Mesodermal cell (in vitro differentiated cells): ENCODE data around the gene MMRN2.

Experiments
- H3K27ac ChIP-seq: 2 replicates; pipeline ENCODE4 v1.7.0; 2013; ENCODE audit warnings: mild to moderate bottlenecking, low read depth, low read length, moderate library complexity; ENCODE audit not compliant: severe bottlenecking
- H3K36me3 ChIP-seq: 2 replicates; pipeline ENCODE4 v1.7.1; 2013; ENCODE audit warnings: mild to moderate bottlenecking, low read length, moderate library complexity; ENCODE audit not compliant: control insufficient read depth, insufficient read depth
- H3K4me1 ChIP-seq: one replicate; pipeline ENCODE4 v1.7.1; 2013; ENCODE audit warnings: mild to moderate bottlenecking, low read length; ENCODE audit not compliant: insufficient read depth, control insufficient read depth, poor library complexity, severe bottlenecking
- H3K4me3 ChIP-seq: 2 replicates; pipeline ENCODE4 v1.7.0; 2013; ENCODE audit warnings: low read length, control low read depth, mild to moderate bottlenecking; ENCODE audit not compliant: insufficient read depth, poor library complexity, severe bottlenecking; ENCODE audit errors: extremely low read depth
- H3K9me3 ChIP-seq: 2 replicates; pipeline ENCODE4 v1.7.1; 2013; ENCODE audit warnings: mild to moderate bottlenecking, low read length, moderate library complexity; ENCODE audit not compliant: control insufficient read depth
- WGBS, 2 experiments: methylation state at CpG; one replicate each; pipeline ENCODE4 v1.1.5; 2013; ENCODE audit warnings: missing lambda C conversion rate in 2 of 2; ENCODE audit not compliant: insufficient coverage in 2 of 2; 5-methylcytosine and 5-hydroxymethylcytosine counted together

Gene MMRN2

GRCh38 chr10:86904600-86904999, 52.8 kb downstream of the MMRN2 start:
- Histone ChIP-seq H3K9me3 (no peaks in the 10 kb centered on the region), H3K4me1 (no peaks in the 10 kb centered on the region), H3K36me3 (peaks cover 87% of the 10 kb centered on the region), H3K4me3 (no peak overlapping the region), H3K27ac (no peak overlapping the region)
- WGBS, 2 experiments: 100% methylated on average over 1 of the region's 2 CpGs; no CpG with 5 or more reads in 1 of the 2 experiments

GRCh38 chr10:86900955-86901354, 56.5 kb downstream of the MMRN2 start:
- peaks cover 64% of the 10 kb centered on the region for H3K36me3 ChIP-seq
- no peak overlapping the region for H3K4me3 ChIP-seq
- H3K4me1 ChIP-seq: peaks cover 4% of the 10 kb centered on the region
- 91 to 93% methylated on average over 2 of the region's 2 CpGs for WGBS, 2 experiments
- H3K9me3 ChIP-seq: no peaks in the 10 kb centered on the region
- H3K27ac ChIP-seq: no peak overlapping the region

GRCh38 chr10:86899670-86900276, 57.6 kb downstream of the MMRN2 start:
- Histone ChIP-seq H3K36me3 (peaks cover 63% of the 10 kb centered on the region), H3K4me1 (peaks cover 4% of the 10 kb centered on the region), H3K9me3 (no peaks in the 10 kb centered on the region), H3K4me3 (no peak overlapping the region), H3K27ac (peak overlapping the region; percentile 55)
- WGBS, 2 experiments: 53 to 61% methylated on average over 3 to 5 of the region's 9 CpGs

- H3K27ac ChIP-seq: peak overlapping the region; percentile 55
- no peaks in the 10 kb centered on the region for H3K9me3 ChIP-seq
- peaks cover 4% of the 10 kb centered on the region for H3K4me1 ChIP-seq
- peaks cover 63% of the 10 kb centered on the region for H3K36me3 ChIP-seq
- 49 to 54% methylated on average over 5 of the region's 6 CpGs for WGBS, 2 experiments
- H3K4me3 ChIP-seq: no peak overlapping the region
These were observed 58.3 kb downstream of the MMRN2 start for GRCh38 chr10:86899132-86899531.

- peaks cover 4% of the 10 kb centered on the region for H3K4me1 ChIP-seq
- no peak overlapping the region for H3K4me3 ChIP-seq
- peaks cover 63% of the 10 kb centered on the region for H3K36me3 ChIP-seq
- WGBS, 2 experiments: 89 to 96% methylated on average over 3 to 4 of the region's 4 CpGs
- no peaks in the 10 kb centered on the region for H3K9me3 ChIP-seq
- no peak overlapping the region for H3K27ac ChIP-seq
These were observed 58.9 kb downstream of the MMRN2 start for GRCh38 chr10:86898511-86898910.

- 100% methylated on average over 1 of the region's 3 CpGs; no CpG with 5 or more reads in 1 of the 2 experiments for WGBS, 2 experiments
- no peak overlapping the region for H3K27ac ChIP-seq
- H3K36me3 ChIP-seq: peaks cover 53% of the 10 kb centered on the region
These were observed 67.4 kb downstream of the MMRN2 start for GRCh38 chr10:86889997-86890396.

GRCh38 chr10:86888585-86889381, 68.6 kb downstream of the MMRN2 start:
- Histone ChIP-seq H3K27ac (peak overlapping the region; percentile 25), H3K36me3 (peaks cover 51% of the 10 kb centered on the region), H3K9me3 (no peaks in the 10 kb centered on the region), H3K4me3 (no peak overlapping the region), H3K4me1 (peaks cover 10% of the 10 kb centered on the region)
- WGBS, 2 experiments: 91 to 100% methylated on average over 2 to 6 of the region's 7 CpGs

More at GRCh38 chr10:86889997-86890396, 67.4 kb downstream of the MMRN2 start:
- Histone ChIP-seq H3K9me3 (no peaks in the 10 kb centered on the region), H3K4me3 (no peak overlapping the region), H3K4me1 (peaks cover 10% of the 10 kb centered on the region)
